HepG2 (cell line): ENCODE data around the gene RAB17. TPM values are rescaled to one million over a fixed set of nuclear protein-coding genes. Genes with fewer than 3 reads are reported as not detected.

Source experiments
- ATF7-NPFF ChIP-seq: sonication (generic); formaldehyde crosslinking; IDR thresholded peaks from 2 replicates; pipeline ENCODE4 v1.8.1; 2023; ENCODE audit warnings: mild to moderate bottlenecking, low read depth, missing genetic modification reagents, moderate library complexity
- DNMT1 ChIP-seq: sonication (generic); formaldehyde crosslinking; IDR thresholded peaks from 2 replicates; pipeline ENCODE4 v1.5.1; 2020; ENCODE audit warnings: mild to moderate bottlenecking, missing genetic modification reagents
- ESRRA ChIP-seq: sonication (generic); formaldehyde crosslinking; IDR thresholded peaks from 2 replicates; pipeline ENCODE4 v1.5.1; 2020; ENCODE audit warnings: mild to moderate bottlenecking, low read depth, missing genetic modification reagents
- FOXA3 ChIP-seq: IDR thresholded peaks from 2 replicates; pipeline ENCODE4 v1.6.1; 2016; ENCODE audit warnings: missing genetic modification reagents, missing compliant biosample characterization
- HIVEP1 ChIP-seq: sonication (generic); formaldehyde crosslinking; IDR thresholded peaks from 2 replicates; pipeline ENCODE4 v1.4.0; 2020; ENCODE audit warnings: mild to moderate bottlenecking, missing genetic modification reagents
- JDP2 ChIP-seq: sonication (generic); formaldehyde crosslinking; IDR thresholded peaks from 2 replicates; pipeline ENCODE4 v1.8.1; 2022; ENCODE audit warnings: missing genetic modification reagents, borderline replicate concordance
- MED13 ChIP-seq: sonication (generic); formaldehyde crosslinking; IDR thresholded peaks from 2 replicates; pipeline ENCODE4 v1.5.0; 2020; ENCODE audit warnings: missing genetic modification reagents
- MXD4 ChIP-seq: IDR thresholded peaks from 2 replicates; pipeline ENCODE4 v1.6.1; 2016; ENCODE audit warnings: mild to moderate bottlenecking, missing biosample characterization, missing genetic modification reagents
- PITX1 ChIP-seq: sonication (generic); formaldehyde crosslinking; IDR thresholded peaks from 2 replicates; pipeline ENCODE4 v1.5.1; 2020; ENCODE audit warnings: mild to moderate bottlenecking, missing genetic modification reagents
- RORA ChIP-seq: sonication (generic); formaldehyde crosslinking; IDR thresholded peaks from 2 replicates; pipeline ENCODE4 v1.5.0; 2020; ENCODE audit warnings: mild to moderate bottlenecking, missing genetic modification reagents, moderate library complexity
- RXRA ChIP-seq: sonication (generic); formaldehyde crosslinking; IDR thresholded peaks from 2 replicates; pipeline ENCODE4 v1.5.1; 2020; ENCODE audit warnings: missing genetic modification reagents
- SSRP1 ChIP-seq: IDR thresholded peaks from 2 replicates; pipeline ENCODE4 v1.6.1; 2016; ENCODE audit warnings: control low read depth
- STAG1 ChIP-seq: sonication (generic); formaldehyde crosslinking; IDR thresholded peaks from 2 replicates; pipeline ENCODE4 v1.4.0; 2020; ENCODE audit warnings: missing genetic modification reagents
- ZKSCAN8 ChIP-seq: IDR thresholded peaks from 2 replicates; pipeline ENCODE4 v1.6.1; 2016; ENCODE audit warnings: borderline replicate concordance, missing genetic modification reagents, missing compliant biosample characterization
- ZNF567 ChIP-seq: sonication (generic); formaldehyde crosslinking; IDR thresholded peaks from 2 replicates; pipeline ENCODE4 v1.8.1; 2023; ENCODE audit warnings: mild to moderate bottlenecking, missing genetic modification reagents, borderline replicate concordance
- ZNF781 ChIP-seq: sonication (generic); formaldehyde crosslinking; IDR thresholded peaks from 2 replicates; pipeline ENCODE4 v1.5.1; 2020; ENCODE audit warnings: borderline replicate concordance, mild to moderate bottlenecking, missing genetic modification reagents; ENCODE audit errors: not compliant biosample characterization
- ZNF83 ChIP-seq: sonication (generic); formaldehyde crosslinking; IDR thresholded peaks from 2 replicates; pipeline ENCODE4 v1.4.0; 2020; ENCODE audit warnings: missing genetic modification reagents, mild to moderate bottlenecking, borderline replicate concordance
- ZSCAN29 ChIP-seq: sonication (generic); formaldehyde crosslinking; conservative IDR thresholded peaks from 2 replicates; pipeline ENCODE4 v1.4.0; 2020; ENCODE audit warnings: mild to moderate bottlenecking, missing genetic modification reagents
- polyA plus RNA-seq, 8 experiments: library from polyadenylated mRNA; depleted of rRNA in 3 of 8; stranded (reverse) in 7 of 8; unstranded in 1 of 8; fragments of >200 nt; fragmentation: Illumina TruSeq in 4 of 8; extraction: Trizol in 4 of 8; gene quantifications; 2 replicates each; pipeline versions ENCODE4 v1.2.1 to v1.2.3, GENCODE V29; 2011 to 2016; ENCODE audit warnings: low read depth in 4 of 8, missing spikeins in 1 of 8, mixed read lengths in 1 of 8; ENCODE audit not compliant: insufficient read depth in 1 of 8
- total RNA-seq, 5 experiments: library from RNA; depleted of rRNA; stranded (reverse); fragments of >200 nt; fragmentation: Illumina TruSeq; extraction: Trizol; gene quantifications; 2 replicates each; pipeline ENCODE4 v1.2.3, GENCODE V29; 2016; ENCODE audit warnings: low read depth in 1 of 5
- TF ChIP-seq, protein P1 (sequence below): sonication (generic); formaldehyde crosslinking; IDR thresholded peaks from 2 replicates; pipeline ENCODE4 v1.5.0; 2020; ENCODE audit warnings: mild to moderate bottlenecking, missing genetic modification reagents
- TF ChIP-seq, protein P2 (sequence below): sonication (generic); formaldehyde crosslinking; conservative IDR thresholded peaks from 2 replicates; pipeline ENCODE4 v1.4.0; 2020; ENCODE audit warnings: mild to moderate bottlenecking, missing genetic modification reagents, moderate library complexity
- TF ChIP-seq, protein P3 (sequence below): sonication (generic); formaldehyde crosslinking; IDR thresholded peaks from 2 replicates; pipeline ENCODE4 v1.5.0; 2020; ENCODE audit warnings: mild to moderate bottlenecking, missing genetic modification reagents
- TF ChIP-seq, protein P4 (sequence below): sonication (generic); formaldehyde crosslinking; IDR thresholded peaks from 2 replicates; pipeline ENCODE4 v1.4.0; 2020; ENCODE audit warnings: low read depth, mild to moderate bottlenecking, missing genetic modification reagents
- TF ChIP-seq, protein P5 (sequence below): sonication (generic); formaldehyde crosslinking; IDR thresholded peaks from 2 replicates; pipeline ENCODE4 v1.4.0; 2020; ENCODE audit warnings: missing genetic modification reagents, low read depth, mild to moderate bottlenecking, borderline replicate concordance

The RAB17 gene
- total and polyA plus RNA-seq, 2 of the 13 experiments (the other 11 are each of a cell fraction or from before 2014, with no cell fraction given): 68.0 to 124 TPM

DNA sequence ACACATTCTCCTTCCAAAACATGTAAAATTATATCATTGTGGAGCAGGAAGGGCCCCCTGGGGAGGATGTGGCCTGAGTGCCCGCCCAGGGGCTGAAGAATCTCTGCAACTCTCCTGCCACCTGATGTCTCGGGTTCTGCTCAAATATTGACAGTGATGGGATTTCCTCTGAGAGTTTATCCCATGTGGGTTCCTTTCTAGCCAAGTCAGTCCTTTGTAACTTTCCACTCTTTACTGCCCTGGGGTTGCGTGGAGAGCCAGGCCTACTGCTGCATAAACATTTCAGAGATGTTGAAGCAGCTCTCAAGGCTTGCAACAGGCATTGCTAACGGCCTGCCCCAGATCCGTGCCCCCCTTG lies 4.0 kb upstream of the RAB17 start (continued):
- TF ChIP-seq, protein P1, sequence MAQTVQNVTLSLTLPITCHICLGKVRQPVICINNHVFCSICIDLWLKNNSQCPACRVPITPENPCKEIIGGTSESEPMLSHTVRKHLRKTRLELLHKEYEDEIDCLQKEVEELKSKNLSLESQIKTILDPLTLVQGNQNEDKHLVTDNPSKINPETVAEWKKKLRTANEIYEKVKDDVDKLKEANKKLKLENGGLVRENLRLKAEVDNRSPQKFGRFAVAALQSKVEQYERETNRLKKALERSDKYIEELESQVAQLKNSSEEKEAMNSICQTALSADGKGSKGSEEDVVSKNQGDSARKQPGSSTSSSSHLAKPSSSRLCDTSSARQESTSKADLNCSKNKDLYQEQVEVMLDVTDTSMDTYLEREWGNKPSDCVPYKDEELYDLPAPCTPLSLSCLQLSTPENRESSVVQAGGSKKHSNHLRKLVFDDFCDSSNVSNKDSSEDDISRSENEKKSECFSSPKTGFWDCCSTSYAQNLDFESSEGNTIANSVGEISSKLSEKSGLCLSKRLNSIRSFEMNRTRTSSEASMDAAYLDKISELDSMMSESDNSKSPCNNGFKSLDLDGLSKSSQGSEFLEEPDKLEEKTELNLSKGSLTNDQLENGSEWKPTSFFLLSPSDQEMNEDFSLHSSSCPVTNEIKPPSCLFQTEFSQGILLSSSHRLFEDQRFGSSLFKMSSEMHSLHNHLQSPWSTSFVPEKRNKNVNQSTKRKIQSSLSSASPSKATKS (CRISPR knock-in tag): no peak
- TF ChIP-seq SSRP1: no peak
- TF ChIP-seq PITX1 (CRISPR knock-in tag): peak; percentile 76; the same call in 1 of the 2 replicates
- TF ChIP-seq ZKSCAN8: peak; percentile 55; the same call in 1 of the 2 replicates
- TF ChIP-seq FOXA3 (CRISPR knock-in tag): peak; percentile 79
- TF ChIP-seq MXD4 (CRISPR knock-in tag): 0 out of 2 replicates have a peak, but pooled peaks have one; percentile 10
- TF ChIP-seq, protein P2, sequence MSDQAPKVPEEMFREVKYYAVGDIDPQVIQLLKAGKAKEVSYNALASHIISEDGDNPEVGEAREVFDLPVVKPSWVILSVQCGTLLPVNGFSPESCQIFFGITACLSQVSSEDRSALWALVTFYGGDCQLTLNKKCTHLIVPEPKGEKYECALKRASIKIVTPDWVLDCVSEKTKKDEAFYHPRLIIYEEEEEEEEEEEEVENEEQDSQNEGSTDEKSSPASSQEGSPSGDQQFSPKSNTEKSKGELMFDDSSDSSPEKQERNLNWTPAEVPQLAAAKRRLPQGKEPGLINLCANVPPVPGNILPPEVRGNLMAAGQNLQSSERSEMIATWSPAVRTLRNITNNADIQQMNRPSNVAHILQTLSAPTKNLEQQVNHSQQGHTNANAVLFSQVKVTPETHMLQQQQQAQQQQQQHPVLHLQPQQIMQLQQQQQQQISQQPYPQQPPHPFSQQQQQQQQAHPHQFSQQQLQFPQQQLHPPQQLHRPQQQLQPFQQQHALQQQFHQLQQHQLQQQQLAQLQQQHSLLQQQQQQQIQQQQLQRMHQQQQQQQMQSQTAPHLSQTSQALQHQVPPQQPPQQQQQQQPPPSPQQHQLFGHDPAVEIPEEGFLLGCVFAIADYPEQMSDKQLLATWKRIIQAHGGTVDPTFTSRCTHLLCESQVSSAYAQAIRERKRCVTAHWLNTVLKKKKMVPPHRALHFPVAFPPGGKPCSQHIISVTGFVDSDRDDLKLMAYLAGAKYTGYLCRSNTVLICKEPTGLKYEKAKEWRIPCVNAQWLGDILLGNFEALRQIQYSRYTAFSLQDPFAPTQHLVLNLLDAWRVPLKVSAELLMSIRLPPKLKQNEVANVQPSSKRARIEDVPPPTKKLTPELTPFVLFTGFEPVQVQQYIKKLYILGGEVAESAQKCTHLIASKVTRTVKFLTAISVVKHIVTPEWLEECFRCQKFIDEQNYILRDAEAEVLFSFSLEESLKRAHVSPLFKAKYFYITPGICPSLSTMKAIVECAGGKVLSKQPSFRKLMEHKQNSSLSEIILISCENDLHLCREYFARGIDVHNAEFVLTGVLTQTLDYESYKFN (CRISPR knock-in tag): peak; percentile 76
- TF ChIP-seq, protein P3, sequence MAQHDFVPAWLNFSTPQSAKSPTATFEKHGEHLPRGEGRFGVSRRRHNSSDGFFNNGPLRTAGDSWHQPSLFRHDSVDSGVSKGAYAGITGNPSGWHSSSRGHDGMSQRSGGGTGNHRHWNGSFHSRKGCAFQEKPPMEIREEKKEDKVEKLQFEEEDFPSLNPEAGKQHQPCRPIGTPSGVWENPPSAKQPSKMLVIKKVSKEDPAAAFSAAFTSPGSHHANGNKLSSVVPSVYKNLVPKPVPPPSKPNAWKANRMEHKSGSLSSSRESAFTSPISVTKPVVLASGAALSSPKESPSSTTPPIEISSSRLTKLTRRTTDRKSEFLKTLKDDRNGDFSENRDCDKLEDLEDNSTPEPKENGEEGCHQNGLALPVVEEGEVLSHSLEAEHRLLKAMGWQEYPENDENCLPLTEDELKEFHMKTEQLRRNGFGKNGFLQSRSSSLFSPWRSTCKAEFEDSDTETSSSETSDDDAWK: no peak
- no peak for TF ChIP-seq DNMT1 (CRISPR knock-in tag)
- no peak for TF ChIP-seq ZNF567 (CRISPR knock-in tag)
- TF ChIP-seq ESRRA (CRISPR knock-in tag): no peak; the same call in 1 of the 2 replicates
- TF ChIP-seq, protein P4, sequence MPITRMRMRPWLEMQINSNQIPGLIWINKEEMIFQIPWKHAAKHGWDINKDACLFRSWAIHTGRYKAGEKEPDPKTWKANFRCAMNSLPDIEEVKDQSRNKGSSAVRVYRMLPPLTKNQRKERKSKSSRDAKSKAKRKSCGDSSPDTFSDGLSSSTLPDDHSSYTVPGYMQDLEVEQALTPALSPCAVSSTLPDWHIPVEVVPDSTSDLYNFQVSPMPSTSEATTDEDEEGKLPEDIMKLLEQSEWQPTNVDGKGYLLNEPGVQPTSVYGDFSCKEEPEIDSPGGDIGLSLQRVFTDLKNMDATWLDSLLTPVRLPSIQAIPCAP (CRISPR knock-in tag): no peak
- no peak for TF ChIP-seq RORA (CRISPR knock-in tag)
- TF ChIP-seq JDP2 (CRISPR knock-in tag): no peak
- TF ChIP-seq HIVEP1 (CRISPR knock-in tag): 0 out of 2 replicates have a peak, but pooled peaks have one; percentile 25
- TF ChIP-seq ZSCAN29: no peak
- TF ChIP-seq RXRA (CRISPR knock-in tag): no peak
- no peak for TF ChIP-seq ZNF781 (CRISPR knock-in tag)
- TF ChIP-seq STAG1 (CRISPR knock-in tag): peak; percentile 28; the same call in 1 of the 2 replicates
- TF ChIP-seq, protein P5, sequence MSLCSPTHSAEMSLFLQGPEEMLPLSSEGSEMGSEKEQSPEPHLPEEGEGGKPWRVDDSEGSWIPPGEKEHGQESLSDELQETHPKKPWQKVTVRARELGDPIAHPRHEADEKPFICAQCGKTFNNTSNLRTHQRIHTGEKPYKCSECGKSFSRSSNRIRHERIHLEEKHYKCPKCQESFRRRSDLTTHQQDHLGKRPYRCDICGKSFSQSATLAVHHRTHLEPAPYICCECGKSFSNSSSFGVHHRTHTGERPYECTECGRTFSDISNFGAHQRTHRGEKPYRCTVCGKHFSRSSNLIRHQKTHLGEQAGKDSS (CRISPR knock-in tag): no peak
- TF ChIP-seq MED13 (CRISPR knock-in tag): 0 out of 2 replicates have a peak, but pooled peaks have one; percentile 14
- TF ChIP-seq ZNF83 (CRISPR knock-in tag): no peak
- TF ChIP-seq ATF7-NPFF (CRISPR knock-in tag): no peak
